ENCODE data around the gene CCDC121. TPM values are rescaled to one million over a fixed set of nuclear protein-coding genes. Genes with fewer than 3 reads are reported as not detected.

The CCDC121 gene
- total and polyA plus RNA-seq, 10 of the 15 experiments (the other 5 are each of a cell fraction or from before 2014, with no cell fraction given) = 0.34 to 1.2 (median 0.63) TPM

GRCh38 chr2:27606611-27607010, 22.2 kb downstream of the CCDC121 start (continued):
- TF ChIP-seq RAD21 (IDR thresholded peaks at IDR 0.05; ENCODE audit: insufficient read depth, low read depth, low read length) = no peak
- no peak for TF ChIP-seq CEBPZ (IDR thresholded peaks at IDR 0.05; ENCODE audit: low read depth, low read length)
- TF ChIP-seq HDAC6 (IDR thresholded peaks at IDR 0.05; ENCODE audit: unreplicated experiment) = no peak
- no peak for TF ChIP-seq IRF3 (IDR thresholded peaks at IDR 0.05)

GRCh38 chr2:27596627-27597026, 32.2 kb downstream of the CCDC121 start:
- SMC1A ChIA-PET (ENCODE audit: uncharacterized antibody, unreplicated experiment) = interaction anchor here (0.9 to 1.6 kb wide), 3 partner anchors 11 to 87 kb away, joined by 3 to 6 read pairs (median 3); partner anchors contain the start of gene ZNF512
- Histone ChIP-seq H3K27me3 (replicated peaks in 1 of 2; ENCODE audit: control insufficient read depth in 2 of 2, insufficient read depth in 2 of 2, low read length in 1 of 2) (no peaks in the 10 kb centered on the region), H3K4me3 (no peak overlapping the region), H2AFZ (ENCODE audit: control insufficient read depth, low read depth, low read length) (no peak overlapping the region), H3K4me1 (ENCODE audit: control insufficient read depth, insufficient read depth, low read length) (no peaks in the 10 kb centered on the region), H3K36me3 (ENCODE audit: control insufficient read depth in 2 of 2, insufficient read depth in 2 of 2, low read length in 1 of 2) (peaks cover 5 to 25% of the 10 kb centered on the region in 2 experiments), H4K20me1 (ENCODE audit: control insufficient read depth, insufficient read depth) (peaks cover 5% of the 10 kb centered on the region; the same call in 1 of the 2 replicates), H3K79me2 (ENCODE audit: control insufficient read depth, insufficient read depth, low read length) (peaks cover 35% of the 10 kb centered on the region), H3K9ac (ENCODE audit: control insufficient read depth, insufficient read depth, low read length) (no peak overlapping the region), H3K27ac (ENCODE audit: control insufficient read depth, insufficient read depth) (no peak overlapping the region), H3K9me3 (replicated peaks; ENCODE audit: control insufficient read depth, insufficient read depth, low read length) (peaks cover 7% of the 10 kb centered on the region; the same call in 2 of the 3 replicates), H3K4me2 (ENCODE audit: control insufficient read depth, insufficient read depth) (no peak overlapping the region)
- CTCF ChIA-PET = interaction anchor here (1.0 to 1.7 kb wide), 2 partner anchors 11 to 87 kb away, joined by 3 to 7 read pairs; no protein-coding TSS in a partner anchor
- in situ Hi-C loops (cut with MboI) (no loop called here), intact Hi-C loops (cut with micrococcal nuclease; ENCODE audit: unreplicated experiment) (no loop called here)
- BruUV-seq (replicated peaks) = no TSS peak
- RAD21 ChIA-PET (ENCODE audit: unreplicated experiment) = no interaction called here
- POLR2A ChIA-PET = no interaction called here
- no peak for FAIRE-seq
- no peak for DNase-seq (ENCODE audit: low read depth, low spot score)
- WGBS (ENCODE audit: insufficient coverage, insufficient replicate concordance, low lambda C conversion rate, missing lambda C conversion rate) = 95% methylated on average over 1 of the region's 1 CpG
- no peak for ATAC-seq
- TF ChIP-seq PAX8 (IDR thresholded peaks at IDR 0.05) = no peak
- no peak for TF ChIP-seq BCL11A (IDR thresholded peaks at IDR 0.05; ENCODE audit: low read depth, low read length)
- no peak for TF ChIP-seq CUX1 (IDR thresholded peaks at IDR 0.05; ENCODE audit: insufficient replicate concordance, low read depth, low read length)
- TF ChIP-seq BACH1 (IDR thresholded peaks at IDR 0.05; ENCODE audit: borderline replicate concordance) = no peak
- no peak for TF ChIP-seq ZNF384 (IDR thresholded peaks at IDR 0.05; ENCODE audit: borderline replicate concordance, low read depth, low read length)
- TF ChIP-seq IRF4 (IDR thresholded peaks at IDR 0.05; ENCODE audit: low read depth, low read length) = no peak
- no peak for TF ChIP-seq STAT3 (IDR thresholded peaks at IDR 0.05; ENCODE audit: low read depth, low read length)
- TF ChIP-seq POLR2A (IDR thresholded peaks at IDR 0.05; ENCODE audit: low read depth, low read length) = no peak
- no peak for TF ChIP-seq TCF7 (IDR thresholded peaks at IDR 0.05; ENCODE audit: borderline replicate concordance)
- no peak for TF ChIP-seq ETV6 (conservative IDR thresholded peaks at IDR 0.05 in 1 of 2, IDR thresholded peaks at IDR 0.05 in 1 of 2; ENCODE audit: borderline replicate concordance in 1 of 2, low read depth in 1 of 2)

Data from GM12878 (cell line).